A549 (cell line): ENCODE results near the gene HGS. TPM values are rescaled to one million over a fixed set of nuclear protein-coding genes. Genes with fewer than 3 reads are reported as not detected.

Experiments
- ATAC-seq, 2 experiments: fragments of 200-7000 bp in 1 of 2; fragments of >200 bp in 1 of 2; cut with Nextera tagmentation in 1 of 2; cut with Tn5 transposase in 1 of 2; 3 replicates each; pipeline versions ENCODE4 v1.8.0 to v1.9.1; 2018 to 2020; ENCODE audit warnings: mild to moderate bottlenecking in 1 of 2, moderate library complexity in 1 of 2
- CTCF ChIA-PET: fragments of 300-600 bp; sonication (Branson Sonifier 250); formaldehyde crosslinking; extraction: SDS; loops from one replicate; lab custom pipeline; 2021; ENCODE audit warnings: antibody characterized with exemption, inconsistent platforms; lab: Yijun Ruan, JAX
- POLR2A ChIA-PET: fragments of 350-600 bp; formaldehyde crosslinking; extraction: SDS; loops from one replicate; lab custom pipeline; 2021; ENCODE audit warnings: antibody characterized with exemption, inconsistent platforms; lab: Yijun Ruan, JAX
- DNase-seq, 2 experiments: peaks; one replicate each; pipeline versions ENCODE4 v3.0.0 to v3.0.0-alpha.2; 2011 to 2016; ENCODE audit warnings: low read depth in 1 of 2, low spot score in 1 of 2
- FAIRE-seq: peaks from 2 replicates; lab custom pipeline; 2011; peaks lifted over from hg19 to GRCh38; lab: Jason Lieb, UNC
- H3K27ac ChIP-seq, 2 experiments: fragments of >200 bp; sonication (Bioruptor Twin); formaldehyde crosslinking; 3 replicates each; pipeline ENCODE4 v1.5.1; 2016 to 2017
- H3K4me1 ChIP-seq: fragments of >200 bp; sonication (Bioruptor Twin); formaldehyde crosslinking; 3 replicates; pipeline ENCODE4 v1.6.1; 2016
- H3K4me2 ChIP-seq: fragments of >200 bp; sonication (Bioruptor Twin); formaldehyde crosslinking; 3 replicates; pipeline ENCODE4 v1.6.1; 2016
- H3K4me3 ChIP-seq: fragments of >200 bp; sonication (Bioruptor Twin); formaldehyde crosslinking; 3 replicates; pipeline ENCODE4 v1.5.1; 2016
- H3K9me3 ChIP-seq: fragments of >200 bp; sonication (Bioruptor Twin); formaldehyde crosslinking; 3 replicates; pipeline ENCODE4 v1.6.1; 2016
- ATOH8 ChIP-seq: fragments of 250-450 bp; sonication (Bioruptor Pico); IDR thresholded peaks from 2 replicates; pipeline ENCODE4 v1.5.0; 2020; ENCODE audit warnings: low read depth, mild to moderate bottlenecking, moderate library complexity
- BCL3 ChIP-seq: fragments of >200 bp; sonication (Bioruptor Twin); formaldehyde crosslinking; IDR thresholded peaks from 3 replicates; pipeline ENCODE4 v1.6.1; 2016
- BHLHE40 ChIP-seq: IDR thresholded peaks from 2 replicates; pipeline ENCODE4 v1.6.1; 2012; ENCODE audit warnings: low read depth, low read length, inconsistent platforms
- CBX2 ChIP-seq: fragments of 200-600 bp; sonication (generic); IDR thresholded peaks from 2 replicates; pipeline ENCODE4 v1.6.1; 2016; ENCODE audit warnings: low read depth, mild to moderate bottlenecking, borderline replicate concordance
- CBX8 ChIP-seq: fragments of 200-600 bp; sonication (generic); IDR thresholded peaks from 2 replicates; pipeline ENCODE4 v1.6.1; 2016
- CTCF ChIP-seq: fragments of >200 bp; sonication (Bioruptor Twin); formaldehyde crosslinking; IDR thresholded peaks from 3 replicates; pipeline ENCODE4 v1.5.1; 2016
- ELK1 ChIP-seq: fragments of 150-350 bp; IDR thresholded peaks from 2 replicates; pipeline ENCODE4 v1.6.1; 2014; ENCODE audit warnings: low read depth, mild to moderate bottlenecking, low read length
- FOSL2 ChIP-seq, 2 experiments: fragments of 450-650 bp in 1 of 2; fragments of >200 bp in 1 of 2; sonication (Bioruptor Twin) in 1 of 2; formaldehyde crosslinking; IDR thresholded peaks; 2 replicates each; pipeline versions ENCODE4 v1.5.0 to v1.6.1; 2016 to 2020; ENCODE audit warnings: mild to moderate bottlenecking in 1 of 2, moderate library complexity in 1 of 2
- HDAC2 ChIP-seq: fragments of 200-600 bp; sonication (generic); IDR thresholded peaks from 2 replicates; pipeline ENCODE4 v1.6.1; 2016
- HOXA7 ChIP-seq: fragments of 250-450 bp; sonication (Bioruptor Pico); IDR thresholded peaks from 2 replicates; pipeline ENCODE4 v1.5.0; 2020; ENCODE audit warnings: mild to moderate bottlenecking, moderate library complexity
- JUN ChIP-seq, 2 experiments: fragments of >200 bp; sonication (Bioruptor Twin); formaldehyde crosslinking; IDR thresholded peaks; 2 replicates in 1 of 2; 3 replicates in 1 of 2; pipeline ENCODE4 v1.6.1; 2016 to 2017
- JUNB ChIP-seq: fragments of >200 bp; sonication (Bioruptor Twin); formaldehyde crosslinking; IDR thresholded peaks from 2 replicates; pipeline ENCODE4 v1.6.1; 2016
- MAX ChIP-seq: IDR thresholded peaks from 2 replicates; pipeline ENCODE4 v1.6.1; 2012
- RARB ChIP-seq: fragments of 250-450 bp; sonication (Bioruptor Pico); IDR thresholded peaks from 2 replicates; pipeline ENCODE4 v1.8.0; 2021; ENCODE audit warnings: mild to moderate bottlenecking, moderate library complexity
- RCOR1 ChIP-seq: fragments of 150-350 bp; IDR thresholded peaks from 2 replicates; pipeline ENCODE4 v1.6.1; 2014; ENCODE audit warnings: antibody characterized with exemption, low read length, low read depth
- RFX5 ChIP-seq: fragments of 450-650 bp; IDR thresholded peaks from 2 replicates; pipeline ENCODE4 v1.7.1; 2014; ENCODE audit warnings: antibody characterized with exemption, mild to moderate bottlenecking, moderate library complexity
- SREBF2 ChIP-seq: fragments of 450-650 bp; IDR thresholded peaks from 2 replicates; pipeline ENCODE4 v1.6.1; 2014; ENCODE audit warnings: mild to moderate bottlenecking, moderate library complexity
- TP53 ChIP-seq: fragments of 250-450 bp; sonication (Bioruptor Pico); IDR thresholded peaks from 2 replicates; pipeline ENCODE4 v1.5.0; 2021; ENCODE audit warnings: mild to moderate bottlenecking, moderate library complexity
- USF2 ChIP-seq: fragments of 450-650 bp; IDR thresholded peaks from 2 replicates; pipeline ENCODE4 v1.6.1; 2014; ENCODE audit warnings: antibody characterized with exemption
- ZC3H11A ChIP-seq: fragments of 450-650 bp; IDR thresholded peaks from 2 replicates; pipeline ENCODE4 v1.6.1; 2014; ENCODE audit warnings: antibody characterized with exemption, mild to moderate bottlenecking
- WGBS: methylation state at CpG from one replicate; pipeline ENCODE4 v1.1.6; 2017; ENCODE audit errors: missing lambda C conversion rate; 5-methylcytosine and 5-hydroxymethylcytosine counted together
- polyA plus RNA-seq, 4 experiments: library from polyadenylated mRNA; depleted of rRNA in 3 of 4; stranded (reverse); fragments of >200 nt; fragmentation: RNase III in 1 of 4; extraction: RNeasy Plus Mini Kit Qiagen cat#74134 plus additional on column Dnase treatment in 1 of 4; gene quantifications; 2 replicates in 3 of 4; 3 replicates in 1 of 4; pipeline ENCODE4 v1.2.3, GENCODE V29; 2011 to 2017

HGS gene
- polyA plus RNA-seq, 2 of the 4 experiments (the other 2 are of a cell fraction): 85.9 to 130 TPM

GRCh38 chr17:81676906-81677305, 6.9 kb upstream of the HGS start:
- CTCF ChIA-PET: interaction anchor here (0.7 to 3.7 kb wide), 15 partner anchors 8 to 158 kb away, joined by 3 to 26 read pairs (median 6); partner anchors contain the start of genes ARL16, HGS, MRPL12 and PDE6G
- H3K27ac ChIP-seq: no peak overlapping the region
- no peak overlapping the region for H3K4me2 ChIP-seq
- H3K9me3 ChIP-seq: no peaks in the 10 kb centered on the region
- H3K4me3 ChIP-seq: no peak overlapping the region
- peaks cover 5% of the 10 kb centered on the region for H3K4me1 ChIP-seq
- 96% methylated on average over 17 of the region's 17 CpGs for WGBS
- peak; percentile 4 to 7; a peak in 4 of 6 replicates for ATAC-seq
- no peak for TF ChIP-seq JUNB
- no peak for TF ChIP-seq HDAC2
- TF ChIP-seq TP53 (CRISPR knock-in tag): no peak
- no peak for TF ChIP-seq USF2
- TF ChIP-seq BHLHE40: no peak
- no peak for TF ChIP-seq RFX5
- TF ChIP-seq CTCF: no peak
- DNase-seq: no peak
- POLR2A ChIA-PET: no interaction called here
- FAIRE-seq: no peak

GRCh38 chr17:81680150-81680549, 3.7 kb upstream of the HGS start:
- no peak for TF ChIP-seq JUN (IDR thresholded peaks at IDR 0.05)
- no peak for TF ChIP-seq HDAC2
- no peak for TF ChIP-seq CBX2
- TF ChIP-seq SREBF2: no peak
- no peak for TF ChIP-seq CBX8
- no peak for TF ChIP-seq JUNB
- TF ChIP-seq HOXA7 (CRISPR knock-in tag): no peak
- no peak for TF ChIP-seq ATOH8 (CRISPR knock-in tag)
- no peak for ATAC-seq
- ChIA-PET POLR2A (no interaction called here), CTCF (interaction anchor here (1.0 to 8.1 kb wide), 4 partner anchors 9 to 79 kb away, joined by 3 to 54 read pairs (median 7); no protein-coding TSS in a partner anchor)
- 89% methylated on average over 11 of the region's 11 CpGs for WGBS
- no peak for FAIRE-seq
- H3K4me1 ChIP-seq: peaks cover 17% of the 10 kb centered on the region
- H3K4me3 ChIP-seq: no peak overlapping the region
- DNase-seq: no peak
- no peaks in the 10 kb centered on the region for H3K9me3 ChIP-seq
- H3K27ac ChIP-seq: no peak overlapping the region
- no peak overlapping the region for H3K4me2 ChIP-seq

- H3K27ac ChIP-seq: peak overlapping the region in 1 of 2 experiments; percentile 32; a peak in 1 of 6 replicates
- ChIA-PET POLR2A (interaction anchor here (2.5 kb wide), 1 partner anchor 15 kb away, joined by 23 read pairs; the partner anchor contains the start of genes CCDC137 and OXLD1), CTCF (interaction anchor here (1.2 to 8.1 kb wide), 7 partner anchors 9 to 123 kb away, joined by 3 to 54 read pairs (median 7); partner anchors contain the start of gene MRPL12)
- no peak for ATAC-seq
- 62% methylated on average over 17 of the region's 17 CpGs for WGBS
- no peak for TF ChIP-seq MAX
- no peak for TF ChIP-seq FOSL2 (IDR thresholded peaks at IDR 0.05)
- no peak for TF ChIP-seq FOSL2 (CRISPR knock-in tag; IDR thresholded peaks at IDR 0.05)
- TF ChIP-seq ELK1: no peak
- TF ChIP-seq RARB (CRISPR knock-in tag): no peak
- no peak for TF ChIP-seq CBX2
- TF ChIP-seq JUN (IDR thresholded peaks at IDR 0.05): no peak; a peak in 1 of 5 replicates
- no peak for TF ChIP-seq ATOH8 (CRISPR knock-in tag)
- no peak for TF ChIP-seq ZC3H11A
- TF ChIP-seq RFX5: no peak
- TF ChIP-seq CBX8: no peak
- TF ChIP-seq RCOR1: no peak
- TF ChIP-seq BCL3: no peak
- TF ChIP-seq, all 56 proteins: peak for 0
- Histone ChIP-seq H3K4me1 (peaks cover 25% of the 10 kb centered on the region), H3K4me3 (no peak overlapping the region), H3K9me3 (no peaks in the 10 kb centered on the region), H3K4me2 (peak overlapping the region; percentile 96)
- no peak for FAIRE-seq
- no peak for DNase-seq
These were observed 2.1 kb upstream of the HGS start for GRCh38 chr17:81681672-81682071.
